Endometrial microvascular endothelial cells (primary cell): Measurements from ENCODE around the gene APOL3. TPM values are rescaled to one million over a fixed set of nuclear protein-coding genes. Genes with fewer than 3 reads are reported as not detected.
"Not testable (repeated sequence)": the region's sequence is repeated elsewhere in the genome, so short reads cannot be mapped to it uniquely, and the experiment has no call there.

ENCODE experiments used
- in situ Hi-C: cut with HindIII; loops from 2 replicates; pipeline ENCODE4 v1.10.0; 2017; ENCODE audit warnings: low sequenced_read_pairs, low pct_unique_long_range_greater_than_20kb; ENCODE audit errors: inconsistent ontology term
- total RNA-seq: library from RNA; depleted of rRNA; stranded (reverse); fragments of >200 nt; gene quantifications from one replicate; pipeline ENCODE4 v1.2.3, GENCODE V29; 2015; ENCODE audit errors: inconsistent ontology term

APOL3 gene
- total RNA-seq, 1 donor from 2014 or later, result 68.8 TPM

DNA sequence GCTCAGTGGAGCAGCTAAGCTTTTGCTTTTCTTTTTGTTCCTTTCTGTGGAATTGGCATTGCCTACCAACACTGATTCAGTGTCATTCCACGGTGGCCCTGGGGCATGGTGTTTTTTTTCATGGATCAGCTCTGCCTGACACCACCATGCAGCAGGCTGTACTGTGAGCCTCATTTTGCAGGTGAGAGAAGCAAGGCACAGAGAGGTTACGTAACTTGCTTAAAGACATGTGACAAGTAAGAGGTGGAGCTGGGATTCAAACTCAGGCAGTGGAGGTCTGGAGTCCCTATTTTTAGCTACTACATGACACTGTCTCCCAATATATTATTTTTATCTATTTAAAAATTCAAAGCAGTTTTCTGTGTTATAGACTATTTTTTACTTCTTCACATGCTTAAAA, 44.4 kb downstream of the APOL3 start:
- in situ Hi-C loops, result no loop called here

DNA sequence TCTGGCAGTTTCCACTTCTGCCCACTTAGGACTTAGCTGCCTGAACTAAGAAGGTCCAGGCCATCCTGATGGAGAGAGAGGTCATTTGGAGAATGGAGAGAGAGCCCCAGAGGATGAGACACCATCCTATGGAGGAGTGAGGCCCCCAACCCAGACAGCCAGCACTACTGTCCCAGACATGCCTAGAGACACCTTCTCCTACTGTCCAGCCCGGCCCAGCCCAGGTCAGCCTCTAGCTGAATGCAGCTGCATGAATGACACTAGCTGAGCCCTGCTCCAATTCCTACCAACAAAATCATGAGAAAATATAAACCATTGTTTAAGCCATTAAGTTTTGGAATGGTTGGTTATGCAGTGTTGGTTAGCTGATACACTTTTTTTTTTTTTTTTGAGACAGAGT, 47.4 kb downstream of the APOL3 start:
- in situ Hi-C loops, result no loop called here

DNA sequence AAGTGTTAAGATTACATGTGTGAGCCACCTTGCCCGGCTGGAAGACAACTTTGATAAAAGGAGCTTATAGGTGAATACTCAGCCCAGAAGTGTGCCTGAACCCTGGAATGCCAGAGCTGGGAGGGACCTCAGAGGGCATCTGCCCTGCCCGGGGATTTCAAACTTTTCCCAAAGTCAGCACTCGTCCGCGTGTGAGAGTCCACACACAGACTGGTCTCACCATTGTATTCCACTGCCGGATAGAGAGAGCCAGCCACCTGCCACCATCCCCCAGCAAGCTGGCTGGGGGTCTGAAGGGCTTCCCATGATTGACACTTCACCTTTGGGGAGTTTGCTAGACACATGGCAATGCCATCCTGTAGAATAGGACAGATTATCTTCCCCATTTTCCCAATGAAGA, 49.2 kb downstream of the APOL3 start:
- in situ Hi-C loops, result no loop called here

- in situ Hi-C loops, result no loop called here
Measured at GRCh38 chr22:36110306-36110881, 50.2 kb downstream of the APOL3 start.

DNA sequence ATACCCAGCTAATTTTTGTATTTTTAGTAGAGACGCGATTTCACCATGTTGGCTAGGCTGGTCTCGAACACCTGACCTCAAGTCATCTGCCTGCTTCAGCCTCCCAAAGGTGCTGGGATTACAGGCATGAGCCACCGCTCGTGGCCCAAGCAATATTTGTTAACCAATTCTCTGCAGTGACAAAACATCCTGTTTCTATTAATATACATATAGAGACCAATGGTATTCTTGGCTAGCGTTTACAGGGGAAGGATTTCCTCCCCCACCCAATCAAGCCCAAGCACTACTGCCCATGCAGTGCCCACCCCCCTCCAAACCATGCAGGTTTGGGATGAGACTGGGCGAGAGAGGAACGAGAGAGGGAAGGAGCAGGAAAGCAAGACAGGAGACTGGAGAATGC, 53.1 kb downstream of the APOL3 start:
- in situ Hi-C loops, result no loop called here

DNA sequence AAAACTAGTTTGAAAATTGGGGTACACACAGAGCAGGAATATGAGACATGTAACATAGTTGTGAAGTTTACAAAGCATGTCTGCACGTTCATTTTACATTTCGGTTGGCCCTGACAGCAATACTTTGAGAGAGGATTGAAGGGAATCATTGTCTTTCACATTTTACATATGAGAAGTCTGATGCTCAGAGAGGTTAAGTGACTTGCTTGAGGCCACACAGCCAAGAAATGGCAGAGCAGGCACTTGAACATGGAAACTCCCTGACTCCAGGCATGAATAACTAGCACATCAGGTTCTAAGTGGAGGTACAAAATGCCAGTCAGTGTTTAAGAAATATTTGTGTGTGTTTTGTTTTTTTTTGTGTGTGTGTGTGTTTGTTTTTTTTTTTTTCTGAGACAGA, 53.6 kb downstream of the APOL3 start:
- in situ Hi-C loops, result no loop called here

DNA sequence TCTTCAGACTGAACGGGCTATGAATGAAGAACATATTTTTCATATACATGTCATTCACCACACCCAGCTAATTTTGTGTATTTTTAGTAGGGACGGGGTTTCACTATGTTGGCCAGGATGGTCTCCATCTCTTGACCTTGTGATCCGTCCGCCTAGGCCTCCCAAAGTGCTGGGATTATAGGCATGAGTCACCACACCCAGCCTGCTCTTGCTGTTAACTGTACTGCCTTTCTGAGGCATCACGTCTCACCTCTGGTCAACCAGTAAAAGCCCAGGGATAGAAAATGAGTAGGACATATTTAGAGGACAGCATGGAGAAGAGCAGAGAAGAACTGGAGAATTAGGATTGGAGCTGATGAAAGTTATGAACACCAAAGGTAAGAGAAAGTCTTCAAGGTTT, 55.6 kb downstream of the APOL3 start:
- in situ Hi-C loops, result no loop called here

GRCh38 chr22:36104435-36104834, 56.1 kb downstream of the APOL3 start:
- in situ Hi-C loops, result no loop called here

- in situ Hi-C loops, result no loop called here
Measured at GRCh38 chr22:36103891-36104290, 56.7 kb downstream of the APOL3 start.

GRCh38 chr22:36102995-36103394, 57.6 kb downstream of the APOL3 start:
- in situ Hi-C loops, result no loop called here

DNA sequence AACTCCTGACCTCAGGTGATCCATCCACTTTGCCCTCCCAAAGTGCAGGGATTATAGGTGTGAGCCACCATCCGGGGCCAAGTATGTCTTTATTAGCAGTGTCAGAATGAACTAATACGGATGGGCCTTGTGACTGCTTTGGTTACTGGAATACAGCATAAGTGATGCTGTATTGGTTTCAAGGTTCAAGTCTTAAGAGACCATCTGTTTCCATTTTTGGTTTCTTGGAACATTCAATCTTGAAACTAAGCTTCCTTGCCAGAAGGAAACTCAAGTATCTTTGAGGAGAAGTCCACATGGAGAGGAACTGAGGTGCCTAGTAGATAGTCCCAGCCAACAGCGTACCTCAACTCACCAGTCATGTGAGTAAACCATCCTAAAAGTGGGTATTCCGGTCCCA, 58.8 kb downstream of the APOL3 start:
- in situ Hi-C loops, result no loop called here

GRCh38 chr22:36100908-36101307, 59.6 kb downstream of the APOL3 start:
- in situ Hi-C loops, result not testable (repeated sequence)

DNA sequence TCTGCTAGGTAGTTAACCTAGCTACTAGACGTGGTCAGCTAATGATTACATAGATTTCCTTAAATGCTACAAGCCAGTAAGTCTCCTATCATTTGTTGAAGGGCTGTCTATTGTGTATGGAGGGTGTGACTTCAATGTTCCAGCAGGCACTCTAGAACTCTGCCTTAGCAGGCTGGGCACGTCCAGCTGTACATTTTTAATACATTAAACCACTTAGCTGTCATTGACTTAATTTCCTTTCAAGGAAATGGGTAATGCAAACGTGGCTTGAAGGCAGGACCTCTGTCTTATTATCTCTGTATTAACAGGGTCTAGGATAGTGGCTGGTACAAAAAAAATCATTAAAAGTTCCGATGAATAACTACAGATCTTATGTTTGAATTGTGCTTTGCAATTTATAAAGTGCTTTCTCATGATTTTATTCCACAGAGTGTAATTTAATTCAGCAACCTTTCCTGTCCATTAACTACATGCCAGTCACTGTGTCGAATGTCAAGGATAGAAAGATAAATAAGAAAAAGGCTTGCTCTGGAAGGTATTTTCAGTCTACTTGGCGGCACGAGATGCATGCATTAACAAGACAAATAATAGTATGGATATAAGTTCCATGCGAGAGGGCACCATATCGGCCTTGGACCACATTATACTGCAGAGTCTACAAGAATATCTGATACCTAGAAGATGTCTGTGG, 60.3 kb downstream of the APOL3 start:
- in situ Hi-C loops, result no loop called here

DNA sequence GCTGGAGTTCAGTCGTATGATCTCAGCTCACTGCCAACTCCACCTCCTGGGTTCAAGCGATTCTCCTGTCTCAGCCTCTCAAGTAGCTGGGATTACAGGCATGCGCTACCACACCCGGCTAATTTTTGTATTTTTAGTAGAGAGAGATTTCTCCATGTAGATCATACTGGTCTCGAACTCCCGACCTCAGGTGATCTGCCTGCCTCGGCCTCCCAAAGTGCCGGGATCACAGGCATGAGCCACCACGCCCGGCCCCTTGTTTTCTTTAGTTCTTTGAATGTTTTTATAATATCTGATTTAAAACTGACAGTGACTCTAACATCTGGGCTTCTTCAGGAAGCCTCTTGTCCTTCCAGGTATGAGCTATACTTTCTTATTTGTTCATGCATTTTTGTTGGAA, 61.0 kb downstream of the APOL3 start:
- in situ Hi-C loops, result not testable (repeated sequence)

- in situ Hi-C loops, result no loop called here
Measured at GRCh38 chr22:36097880-36098279, 62.7 kb downstream of the APOL3 start.

DNA sequence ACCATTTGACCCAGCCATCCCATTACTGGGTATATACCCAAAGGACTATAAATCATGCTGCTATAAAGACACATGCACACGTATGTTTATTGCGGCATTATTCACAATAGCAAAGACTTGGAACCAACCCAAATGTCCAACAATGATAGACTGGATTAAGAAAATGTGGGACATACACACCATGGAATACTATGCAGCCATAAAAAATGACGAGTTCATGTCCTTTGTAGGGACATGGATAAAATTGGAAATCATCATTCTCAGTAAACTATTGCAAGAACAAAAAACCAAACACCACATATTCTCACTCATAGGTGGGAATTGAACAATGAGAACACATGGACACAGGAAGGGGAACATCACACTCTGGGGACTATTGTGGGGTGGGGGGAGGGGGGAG, 69.8 kb downstream of the APOL3 start:
- in situ Hi-C loops, result not testable (repeated sequence)

Other genes with a start within 250 kb of the APOL3 start
- 80.5 TPM for gene RBFOX2, start 131.9 kb downstream of the APOL3 start, total RNA-seq
- gene APOL4, start 41.1 kb upstream of the APOL3 start, total RNA-seq, result 0.09 TPM
- 63.6 TPM for gene APOL2, start 78.8 kb upstream of the APOL3 start, total RNA-seq
- gene APOL1, start 92.4 kb upstream of the APOL3 start, total RNA-seq, result 37.2 TPM
- gene MYH9, start 227.2 kb upstream of the APOL3 start, total RNA-seq, result 887 TPM